Neural crest cell (in vitro differentiated cells): ENCODE results near the gene ALDH9A1. TPM values are rescaled to one million over a fixed set of nuclear protein-coding genes. Genes with fewer than 3 reads are reported as not detected.
"Not testable (repeated sequence)": the region's sequence is repeated elsewhere in the genome, so short reads cannot be mapped to it uniquely, and the experiment has no call there.

ENCODE experiments used
- DNase-seq: peaks from one replicate; pipeline ENCODE4 v3.0.0; 2021; ENCODE audit warnings: low read depth, mixed read lengths, low spot score
- H3K27ac Mint-ChIP-seq: one replicate; pipeline ENCODE4 v1.8.0; 2021; ENCODE audit warnings: mild to moderate bottlenecking, mixed read lengths; ENCODE audit not compliant: unreplicated experiment
- H3K27me3 Mint-ChIP-seq: 2 replicates; pipeline ENCODE4 v1.8.0; 2021; ENCODE audit warnings: low read depth, mild to moderate bottlenecking, mixed read lengths
- H3K36me3 Mint-ChIP-seq: 2 replicates; pipeline ENCODE4 v1.8.0; 2021; ENCODE audit warnings: low read depth, mild to moderate bottlenecking, mixed read lengths
- H3K4me1 Mint-ChIP-seq: 2 replicates; pipeline ENCODE4 v1.8.0; 2021; ENCODE audit warnings: mixed read lengths
- H3K4me3 Mint-ChIP-seq: one replicate; pipeline ENCODE4 v1.8.0; 2021; ENCODE audit warnings: mild to moderate bottlenecking, mixed read lengths
- H3K9me3 Mint-ChIP-seq: 2 replicates; pipeline ENCODE4 v1.8.0; 2021; ENCODE audit warnings: mixed read lengths
- CTCF ChIP-seq: fragments of 200-600 bp; sonication (generic); conservative IDR thresholded peaks from 2 replicates; pipeline ENCODE4 v1.5.0; 2021; ENCODE audit warnings: antibody characterized with exemption, mild to moderate bottlenecking
- total RNA-seq: library from RNA; stranded (reverse); gene quantifications from 2 replicates; pipeline ENCODE4 v1.2.1, GENCODE V29; 2021

ALDH9A1 gene
- total RNA-seq, 1 donor from 2014 or later, result 43.3 TPM

GRCh38 chr1:165712764-165713163 lies 14.4 kb upstream of the ALDH9A1 start:
- no peak for DNase-seq
- Mint-ChIP-seq H3K4me3 (no peak overlapping the region), H3K27ac (no peak overlapping the region), H3K9me3 (no peaks in the 10 kb centered on the region), H3K4me1 (no peaks in the 10 kb centered on the region), H3K36me3 (no peaks in the 10 kb centered on the region), H3K27me3 (peaks cover 6% of the 10 kb centered on the region)
- no peak for TF ChIP-seq CTCF

- no peaks in the 10 kb centered on the region for H3K9me3 Mint-ChIP-seq
- no peak overlapping the region for H3K4me3 Mint-ChIP-seq
- no peak for TF ChIP-seq CTCF
- no peak for DNase-seq
- no peaks in the 10 kb centered on the region for H3K36me3 Mint-ChIP-seq
- H3K4me1 Mint-ChIP-seq, result no peaks in the 10 kb centered on the region
- H3K27me3 Mint-ChIP-seq, result peaks cover 16% of the 10 kb centered on the region
- no peak overlapping the region for H3K27ac Mint-ChIP-seq
Observed at GRCh38 chr1:165707984-165708706, 9.8 kb upstream of the ALDH9A1 start.

GRCh38 chr1:165703648-165704047 lies 5.3 kb upstream of the ALDH9A1 start:
- no peak for TF ChIP-seq CTCF
- Mint-ChIP-seq H3K4me1 (peaks cover 10% of the 10 kb centered on the region), H3K4me3 (no peak overlapping the region), H3K36me3 (no peaks in the 10 kb centered on the region), H3K27me3 (peaks cover 28% of the 10 kb centered on the region), H3K9me3 (no peaks in the 10 kb centered on the region), H3K27ac (no peak overlapping the region)
- DNase-seq, result no peak

- not testable (repeated sequence) for H3K27ac Mint-ChIP-seq, H3K9me3 Mint-ChIP-seq, H3K36me3 Mint-ChIP-seq, DNase-seq
- Mint-ChIP-seq H3K27me3 (peaks cover 20% of the 10 kb centered on the region), H3K4me3 (peak overlapping the region; percentile 31), H3K4me1 (peaks cover 22% of the 10 kb centered on the region)
Observed at GRCh38 chr1:165701922-165702321, 3.6 kb upstream of the ALDH9A1 start.

- TF ChIP-seq CTCF, result no peak
- no peak overlapping the region for H3K27ac Mint-ChIP-seq
- peaks cover 12% of the 10 kb centered on the region for H3K27me3 Mint-ChIP-seq
- H3K9me3 Mint-ChIP-seq, result no peaks in the 10 kb centered on the region
- DNase-seq, result no peak
- peaks cover 31% of the 10 kb centered on the region for H3K4me1 Mint-ChIP-seq
- H3K4me3 Mint-ChIP-seq, result peak overlapping the region; percentile 72
- no peaks in the 10 kb centered on the region for H3K36me3 Mint-ChIP-seq
Observed at GRCh38 chr1:165699577-165699976, 1.2 kb upstream of the ALDH9A1 start.

GRCh38 chr1:165698761-165699052 lies 345 bp upstream of the ALDH9A1 start:
- no peak for TF ChIP-seq CTCF
- H3K27ac Mint-ChIP-seq, result peak overlapping the region; percentile 17
- DNase-seq, result no peak
- peaks cover 31% of the 10 kb centered on the region for H3K4me1 Mint-ChIP-seq
- peaks cover 12% of the 10 kb centered on the region for H3K27me3 Mint-ChIP-seq
- peaks cover 2% of the 10 kb centered on the region for H3K36me3 Mint-ChIP-seq
- no peaks in the 10 kb centered on the region for H3K9me3 Mint-ChIP-seq
- peak overlapping the region; percentile 86 for H3K4me3 Mint-ChIP-seq
